Measurements from ENCODE around the gene HDAC5. TPM values are rescaled to one million over a fixed set of nuclear protein-coding genes. Genes with fewer than 3 reads are reported as not detected.
A peak's percentile ranks its signal among the peaks of the same experiment; 100 is the strongest.
"Not testable (repeated sequence)": the region's sequence is repeated elsewhere in the genome, so short reads cannot be mapped to it uniquely, and the experiment has no call there.

The HDAC5 gene
- total and polyA plus RNA-seq, 2 experiments from 2014 or later, result 28.5 to 98.7 TPM

GRCh38 chr17:44134752-44135568 is 11.5 kb upstream of the HDAC5 start:
- no peaks in the 10 kb centered on the region for H3K79me2 ChIP-seq (ENCODE audit: insufficient read depth)
- 92 to 94% methylated on average over 9 of the region's 9 CpGs for WGBS, 2 experiments (ENCODE audit: low coverage in 1 of 2, low lambda C conversion rate in 2 of 2, missing lambda C conversion rate in 2 of 2)
- H4K20me1 ChIP-seq (ENCODE audit: insufficient read depth), result no peaks in the 10 kb centered on the region
- in situ Hi-C loops (cut with MboI), result no loop called here
- H3F3A ChIP-seq (ENCODE audit: insufficient read depth), result peaks cover 21% of the 10 kb centered on the region
- H3K4me1 ChIP-seq (ENCODE audit: insufficient read depth), result peaks cover 26% of the 10 kb centered on the region
- no peak overlapping the region for H3K4me2 ChIP-seq (ENCODE audit: unreplicated experiment)
- no peak overlapping the region for H3K9ac ChIP-seq
- no peak for TF ChIP-seq EZH2 (IDR thresholded peaks at IDR 0.05; ENCODE audit: insufficient read depth, poor library complexity, severe bottlenecking)
- no peak for TF ChIP-seq EZH2phosphoT487 (IDR thresholded peaks at IDR 0.05; ENCODE audit: insufficient read depth, low read depth)
- no peaks in the 10 kb centered on the region for H3K36me3 ChIP-seq (ENCODE audit: low read depth)
- no peaks in the 10 kb centered on the region for H3K9me2 ChIP-seq (ENCODE audit: insufficient read depth)
- no peak for DNase-seq
- H3K27ac ChIP-seq, result no peak overlapping the region
- H3K4me3 ChIP-seq, result no peak overlapping the region
- no peaks in the 10 kb centered on the region for H3K9me3 ChIP-seq (ENCODE audit: low read depth)
- H3K27me3 ChIP-seq (replicated peaks; ENCODE audit: insufficient read depth), result no peaks in the 10 kb centered on the region
- H2AFZ ChIP-seq, result peak overlapping the region; percentile 31; the same call in 1 of the 2 replicates

DNA sequence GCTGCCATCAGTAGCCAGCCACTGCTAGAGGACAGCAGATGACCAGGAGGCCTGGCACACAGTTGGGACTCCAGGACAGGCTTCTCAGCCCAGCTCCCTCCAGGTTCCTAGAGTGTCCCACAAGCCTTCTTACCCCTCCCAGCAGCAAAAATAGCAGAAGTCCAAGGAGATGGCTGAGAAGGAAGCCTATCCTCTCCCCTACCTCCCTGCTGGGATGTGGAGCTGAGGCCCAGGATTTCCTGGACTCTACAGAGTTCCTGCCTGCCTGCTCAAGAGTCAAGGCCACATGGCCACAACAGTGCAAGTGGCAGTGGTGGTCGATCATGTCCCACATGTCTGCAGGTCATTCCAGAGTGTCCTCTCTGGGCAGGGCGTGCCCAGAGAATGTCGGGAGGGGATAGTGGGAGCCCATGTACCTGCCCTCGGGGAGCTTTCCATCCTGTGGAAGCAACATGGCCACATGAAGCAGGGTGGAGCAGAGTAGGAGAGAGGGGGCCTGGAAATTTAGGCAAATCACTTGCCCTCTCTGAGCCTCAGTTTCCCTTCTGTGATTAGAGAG is 10.6 kb upstream of the HDAC5 start:
- no peak overlapping the region for H3K27ac ChIP-seq
- no peaks in the 10 kb centered on the region for H3K9me3 ChIP-seq (ENCODE audit: low read depth)
- no peak overlapping the region for H3K4me2 ChIP-seq (ENCODE audit: unreplicated experiment)
- no peak overlapping the region for H2AFZ ChIP-seq
- H3K36me3 ChIP-seq (ENCODE audit: low read depth), result no peaks in the 10 kb centered on the region
- H4K20me1 ChIP-seq (ENCODE audit: insufficient read depth), result no peaks in the 10 kb centered on the region
- in situ Hi-C loops (cut with MboI), result no loop called here
- H3K79me2 ChIP-seq (ENCODE audit: insufficient read depth), result no peaks in the 10 kb centered on the region
- peaks cover 24% of the 10 kb centered on the region for H3K4me1 ChIP-seq (ENCODE audit: insufficient read depth)
- H3K9me2 ChIP-seq (ENCODE audit: insufficient read depth), result no peaks in the 10 kb centered on the region
- H3F3A ChIP-seq (ENCODE audit: insufficient read depth), result peaks cover 18% of the 10 kb centered on the region
- H3K9ac ChIP-seq, result no peak overlapping the region
- no peak overlapping the region for H3K4me3 ChIP-seq
- WGBS, 2 experiments (ENCODE audit: low coverage in 1 of 2, low lambda C conversion rate in 2 of 2, missing lambda C conversion rate in 2 of 2), result 63 to 76% methylated on average over 4 of the region's 4 CpGs
- no peaks in the 10 kb centered on the region for H3K27me3 ChIP-seq (replicated peaks; ENCODE audit: insufficient read depth)
- no peak for TF ChIP-seq EZH2 (IDR thresholded peaks at IDR 0.05; ENCODE audit: insufficient read depth, poor library complexity, severe bottlenecking)
- TF ChIP-seq EZH2phosphoT487 (IDR thresholded peaks at IDR 0.05; ENCODE audit: insufficient read depth, low read depth), result no peak
- DNase-seq, result no peak

- DNase-seq, result peak; percentile 46
Measured at GRCh38 chr17:44132275-44132821, 8.9 kb upstream of the HDAC5 start.

DNA sequence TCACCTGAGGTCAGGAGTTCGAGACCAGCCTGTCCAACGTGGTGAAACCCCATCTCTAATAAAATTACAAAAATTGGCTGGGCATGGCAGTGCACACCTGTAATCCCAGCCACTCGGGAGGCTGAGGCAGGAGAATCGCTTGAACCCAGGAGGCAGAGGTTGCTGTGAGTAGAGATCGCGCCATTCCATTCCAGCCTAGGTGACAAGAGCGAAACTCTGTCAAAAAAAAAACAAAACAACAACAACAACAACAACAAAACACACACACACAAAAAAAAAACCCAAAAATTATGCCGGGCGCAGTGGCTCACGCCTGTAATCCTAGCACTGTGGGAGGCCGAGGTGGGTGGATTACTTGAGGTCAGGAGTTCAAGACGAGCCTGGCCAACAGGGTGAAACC is 7.9 kb upstream of the HDAC5 start:
- H3K9me2 ChIP-seq (ENCODE audit: insufficient read depth); DNase-seq; H3K4me2 ChIP-seq (ENCODE audit: unreplicated experiment); H3K27me3 ChIP-seq (replicated peaks; ENCODE audit: insufficient read depth); H3K4me1 ChIP-seq (ENCODE audit: insufficient read depth); H2AFZ ChIP-seq; H3K9me3 ChIP-seq (ENCODE audit: low read depth); H3K79me2 ChIP-seq (ENCODE audit: insufficient read depth); H3K4me3 ChIP-seq; H3K27ac ChIP-seq; H3K36me3 ChIP-seq (ENCODE audit: low read depth); in situ Hi-C loops (cut with MboI); H3K9ac ChIP-seq; H4K20me1 ChIP-seq (ENCODE audit: insufficient read depth); H3F3A ChIP-seq (ENCODE audit: insufficient read depth): not testable (repeated sequence)
- WGBS, 2 experiments (ENCODE audit: low coverage in 1 of 2, low lambda C conversion rate in 2 of 2, missing lambda C conversion rate in 2 of 2), result 87 to 89% methylated on average over 12 of the region's 12 CpGs

More at GRCh38 chr17:44132275-44132821, 8.9 kb upstream of the HDAC5 start:
- Histone ChIP-seq H3K27ac (no peak overlapping the region), H3K9ac (no peak overlapping the region), H3K79me2 (ENCODE audit: insufficient read depth) (no peaks in the 10 kb centered on the region), H3F3A (ENCODE audit: insufficient read depth) (peaks cover 6% of the 10 kb centered on the region; the same call in 1 of the 2 replicates), H3K9me2 (ENCODE audit: insufficient read depth) (no peaks in the 10 kb centered on the region), H3K36me3 (ENCODE audit: low read depth) (no peaks in the 10 kb centered on the region), H2AFZ (no peak overlapping the region), H3K9me3 (ENCODE audit: low read depth) (no peaks in the 10 kb centered on the region), H4K20me1 (ENCODE audit: insufficient read depth) (no peaks in the 10 kb centered on the region), H3K4me3 (no peak overlapping the region), H3K4me1 (ENCODE audit: insufficient read depth) (peaks cover 11% of the 10 kb centered on the region), H3K4me2 (ENCODE audit: unreplicated experiment) (no peak overlapping the region), H3K27me3 (replicated peaks; ENCODE audit: insufficient read depth) (no peaks in the 10 kb centered on the region)
- in situ Hi-C loops (cut with MboI), result no loop called here
- TF ChIP-seq EZH2 (IDR thresholded peaks at IDR 0.05; ENCODE audit: insufficient read depth, poor library complexity, severe bottlenecking) (no peak), EZH2phosphoT487 (IDR thresholded peaks at IDR 0.05; ENCODE audit: insufficient read depth, low read depth) (no peak)
